SIG-M5 (cell line): ENCODE measurements around the gene FNBP1L.
"Not testable (repeated sequence)": the region's sequence is repeated elsewhere in the genome, so short reads cannot be mapped to it uniquely, and the experiment has no call there.

Experiments
- DNase-seq: peaks from one replicate; lab custom pipeline; 2025; lab: John Stamatoyannopoulos, UW

The FNBP1L gene

DNA sequence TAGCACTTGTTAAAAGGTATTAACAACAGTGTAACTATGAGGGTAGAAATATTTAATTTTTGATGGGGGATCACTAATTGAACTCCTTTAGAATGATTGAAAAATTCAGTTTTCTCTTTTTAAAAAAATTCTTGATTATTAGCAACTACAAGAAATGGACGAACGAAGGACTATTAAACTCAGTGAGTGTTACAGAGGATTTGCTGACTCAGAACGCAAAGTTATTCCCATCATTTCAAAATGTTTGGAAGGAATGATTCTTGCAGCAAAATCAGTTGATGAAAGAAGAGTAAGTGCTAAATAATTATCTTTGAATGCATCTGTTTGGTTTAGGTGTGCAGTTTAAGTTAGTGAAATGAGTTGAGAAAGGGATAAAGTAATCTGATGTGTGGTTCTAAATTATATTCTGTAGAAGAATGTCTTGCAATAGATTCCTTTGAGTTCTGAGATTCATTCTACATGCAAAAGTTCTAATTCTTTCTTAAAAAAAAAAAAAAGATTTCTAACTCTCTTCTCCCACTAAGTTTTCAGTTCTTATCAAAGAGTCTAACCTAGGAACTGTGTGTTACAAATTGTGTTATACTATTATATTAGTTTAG, 85.0 kb downstream of the FNBP1L start:
- no peak for DNase-seq

- no peak for DNase-seq
These were observed 85.8 kb downstream of the FNBP1L start for GRCh38 chr1:93533677-93534076.

DNA sequence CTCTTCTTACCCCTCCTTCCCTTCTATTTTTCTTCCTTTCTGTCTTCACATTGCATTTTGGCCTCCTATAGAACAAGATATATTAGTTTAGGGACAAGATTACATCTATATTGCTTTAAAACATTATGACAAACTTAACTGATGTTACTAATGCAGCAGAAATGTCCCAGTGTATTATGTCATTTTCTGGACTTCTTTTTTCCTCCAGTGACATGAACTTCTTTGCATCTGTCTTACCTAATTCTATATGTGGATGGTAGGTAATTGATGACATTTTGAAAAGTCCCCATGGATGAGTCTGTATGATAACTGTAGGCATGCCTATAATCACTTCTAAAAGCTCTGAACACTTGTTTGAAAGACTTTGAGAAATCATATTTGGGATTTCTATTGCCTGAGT, 89.5 kb downstream of the FNBP1L start:
- DNase-seq: no peak

DNA sequence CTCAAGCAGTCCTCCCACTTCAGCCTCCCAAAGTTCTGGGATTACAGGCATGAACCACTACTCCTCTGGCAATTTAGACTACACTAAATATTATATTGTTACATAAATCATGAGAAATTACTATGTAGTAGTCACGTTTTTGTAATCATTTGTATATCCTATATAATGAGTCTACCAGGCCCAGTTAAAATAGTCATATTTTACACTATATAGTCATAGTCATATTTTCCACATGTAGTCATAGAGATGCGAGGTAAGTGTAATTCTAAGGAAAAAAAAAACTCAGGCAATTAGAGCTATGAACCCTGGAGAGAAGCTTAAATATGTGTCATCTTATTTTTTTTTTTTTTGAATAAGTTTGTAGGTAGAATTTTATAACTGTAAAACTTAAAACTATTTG, 90.0 kb downstream of the FNBP1L start:
- DNase-seq: no peak

DNA sequence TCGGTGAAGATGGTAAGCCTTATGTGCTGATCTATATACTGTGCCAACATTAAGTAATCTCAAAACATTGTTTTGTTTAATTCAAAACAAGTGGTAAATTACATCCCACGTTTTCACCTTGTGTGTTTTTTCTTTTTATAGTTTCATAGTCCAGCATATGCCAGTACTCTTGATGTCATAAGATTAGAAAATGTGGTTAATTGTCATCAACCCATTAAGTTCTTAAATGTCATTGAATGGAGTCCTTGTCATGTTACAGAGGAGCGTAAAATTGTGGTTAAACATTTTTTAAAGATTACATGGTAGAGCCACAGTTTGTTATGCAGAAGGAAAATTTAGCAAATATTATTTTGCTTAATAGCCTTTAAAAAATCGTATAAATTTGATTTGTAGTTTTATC, 93.1 kb downstream of the FNBP1L start:
- no peak for DNase-seq

GRCh38 chr1:93542398-93542797, 94.5 kb downstream of the FNBP1L start:
- DNase-seq: no peak

DNA sequence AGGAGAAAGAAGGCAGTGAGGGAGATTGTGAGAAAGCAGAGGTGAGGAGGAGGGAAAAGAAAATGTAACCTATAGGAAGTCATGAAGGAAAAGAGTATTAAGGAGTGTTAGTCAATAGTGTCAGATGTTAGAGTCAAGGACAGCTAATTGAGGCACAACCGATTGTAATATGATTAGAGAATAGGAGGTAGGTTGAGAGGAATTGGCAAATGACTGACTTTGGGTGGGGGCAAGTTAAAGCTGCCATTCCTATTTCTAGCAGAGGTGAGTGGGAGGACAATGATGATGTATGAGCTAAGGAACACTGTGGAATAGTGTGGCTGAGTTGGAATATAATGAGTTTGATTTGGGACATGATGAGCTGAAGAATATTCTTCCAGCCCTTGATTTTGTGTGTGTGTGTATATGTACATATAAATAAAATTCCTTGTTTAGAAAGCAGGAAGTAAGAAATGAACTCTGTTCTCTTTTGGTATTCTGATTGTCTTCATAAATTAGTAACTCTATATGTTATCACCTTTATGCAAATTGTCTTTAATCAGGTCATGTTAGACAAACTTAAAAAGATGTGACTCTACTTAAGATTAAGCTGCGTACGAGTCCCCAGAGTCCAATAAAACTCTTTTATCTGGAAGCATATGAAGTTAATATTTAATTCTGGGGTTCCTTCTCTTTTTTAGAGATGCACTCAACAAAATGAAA, 98.4 kb downstream of the FNBP1L start:
- no peak for DNase-seq

DNA sequence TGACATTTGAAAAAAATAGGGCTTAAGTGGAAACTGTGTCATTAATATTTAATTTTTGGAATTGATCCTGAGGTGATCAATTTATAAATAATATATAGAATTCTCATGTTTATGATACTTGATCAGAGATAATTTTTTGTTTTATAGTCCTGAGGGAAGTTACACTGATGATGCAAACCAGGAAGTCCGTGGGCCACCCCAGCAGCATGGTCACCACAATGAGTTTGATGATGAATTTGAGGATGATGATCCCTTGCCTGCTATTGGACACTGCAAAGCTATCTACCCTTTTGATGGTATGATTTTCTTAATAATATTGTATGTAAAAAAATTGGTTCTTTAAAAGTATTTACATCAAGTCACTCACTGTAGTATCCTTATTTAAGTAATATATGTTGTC, 101.2 kb downstream of the FNBP1L start:
- DNase-seq: no peak

DNA sequence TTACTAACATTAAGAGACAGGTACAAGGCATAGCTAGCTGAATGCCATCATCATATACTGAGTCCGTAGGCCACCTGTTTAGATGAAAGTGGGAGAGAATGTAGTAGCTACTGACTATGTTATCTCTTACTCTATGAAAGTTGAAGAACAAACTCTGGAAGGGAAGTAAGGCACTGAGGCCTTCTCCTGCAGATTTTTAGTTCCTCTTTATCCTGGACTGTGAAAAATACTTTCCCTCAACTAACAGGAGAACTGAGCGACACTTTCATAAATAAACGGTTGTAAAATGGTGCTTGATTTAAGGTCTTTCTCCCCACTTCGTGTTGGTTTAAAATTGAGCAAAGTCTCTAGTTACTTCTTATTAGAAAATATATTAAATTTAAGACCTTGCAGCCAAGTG, 101.9 kb downstream of the FNBP1L start:
- DNase-seq: no peak

- no peak for DNase-seq
These were observed 105.0 kb downstream of the FNBP1L start for GRCh38 chr1:93552741-93553455.

DNA sequence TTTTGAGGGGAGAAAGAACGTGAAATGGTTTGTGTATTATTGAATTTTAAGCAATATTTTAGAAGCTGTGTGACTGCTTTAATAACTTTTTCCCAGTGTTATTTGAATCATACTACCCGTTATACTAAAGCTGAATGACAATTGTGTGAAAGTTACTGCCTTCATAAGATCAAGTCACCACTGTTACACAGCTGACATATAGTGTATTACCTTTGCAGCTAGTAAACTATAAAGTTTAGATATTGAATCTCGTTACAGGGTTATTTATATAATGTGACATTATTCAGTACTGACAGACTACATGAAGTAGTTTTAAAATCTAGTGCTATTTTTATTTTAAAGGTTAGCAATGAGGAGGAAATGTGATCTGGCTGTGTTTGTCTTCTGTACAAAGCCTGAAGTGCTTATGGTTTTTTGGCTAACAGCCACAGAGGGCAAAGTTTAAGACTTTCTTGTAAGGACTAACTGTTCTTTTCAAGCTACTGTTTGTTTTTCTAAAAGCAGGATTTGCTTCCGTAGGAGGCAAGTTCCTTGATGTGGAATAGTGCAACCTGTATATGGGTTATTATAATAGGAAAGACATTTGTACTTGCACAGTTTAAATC, 106.1 kb downstream of the FNBP1L start:
- not testable (repeated sequence) for DNase-seq

DNA sequence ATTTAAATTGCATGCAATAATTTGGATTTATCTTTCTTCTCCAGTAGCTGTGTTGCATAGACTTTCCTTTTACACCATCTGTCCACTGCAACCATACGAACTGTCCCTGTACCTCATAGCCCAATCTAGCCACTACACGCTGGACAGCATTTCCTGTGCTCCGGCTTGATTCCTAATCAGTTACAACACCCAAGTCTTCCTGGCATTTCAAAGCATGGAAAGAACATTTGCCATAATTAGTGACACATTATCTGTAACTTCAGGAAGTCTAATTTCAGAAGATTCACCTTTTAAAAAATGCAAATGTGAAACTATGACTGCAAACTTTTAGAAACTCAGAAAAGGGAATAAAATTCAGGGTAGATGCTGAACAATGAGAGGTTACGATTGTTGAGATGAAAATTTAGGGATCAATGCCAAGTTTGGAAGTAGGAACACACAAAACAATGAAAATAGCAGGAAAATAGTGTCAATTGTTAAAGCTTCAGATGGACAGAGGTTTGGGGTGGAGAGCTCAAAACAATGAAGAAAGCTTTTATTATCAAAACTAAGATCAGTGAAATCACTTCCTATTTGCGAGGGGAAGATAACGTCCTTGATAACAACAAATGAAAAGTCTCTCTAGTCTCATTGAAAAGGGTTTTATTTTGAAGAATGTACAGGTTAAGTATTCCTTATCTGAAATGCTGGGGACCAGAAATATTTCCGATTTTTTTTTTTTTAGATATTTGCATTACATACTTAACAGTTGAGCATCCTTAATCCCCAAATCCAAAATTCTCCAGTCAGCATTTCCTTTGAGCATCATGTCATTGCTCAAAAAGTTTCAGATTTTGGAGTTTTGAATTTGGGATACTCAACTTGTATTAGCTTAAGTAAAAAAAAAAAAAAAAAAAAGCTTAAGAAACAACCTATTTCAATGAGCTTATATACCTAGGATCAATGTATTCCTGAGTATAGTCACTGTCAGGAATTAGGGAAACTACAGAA, 107.3 kb downstream of the FNBP1L start:
- DNase-seq: no peak

DNA sequence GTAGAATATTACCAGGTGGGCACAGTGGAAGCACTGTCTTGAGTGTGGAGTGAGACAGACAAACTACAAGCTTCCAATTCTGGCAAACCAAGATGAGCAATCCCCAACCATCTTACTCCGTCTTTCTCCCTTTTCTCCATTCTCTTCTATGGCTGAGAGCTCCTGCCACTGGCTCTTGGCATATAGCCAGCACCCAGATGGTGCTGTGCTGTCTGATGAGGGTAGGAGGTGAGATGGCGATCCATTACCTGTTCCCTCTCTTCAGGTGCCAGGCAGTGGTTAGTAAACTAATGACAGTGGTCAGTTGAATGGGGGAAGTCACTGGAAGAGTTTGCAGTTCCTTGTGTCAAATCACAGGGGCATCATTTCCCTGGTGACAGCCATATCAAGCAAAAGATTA, 108.4 kb downstream of the FNBP1L start:
- no peak for DNase-seq

DNA sequence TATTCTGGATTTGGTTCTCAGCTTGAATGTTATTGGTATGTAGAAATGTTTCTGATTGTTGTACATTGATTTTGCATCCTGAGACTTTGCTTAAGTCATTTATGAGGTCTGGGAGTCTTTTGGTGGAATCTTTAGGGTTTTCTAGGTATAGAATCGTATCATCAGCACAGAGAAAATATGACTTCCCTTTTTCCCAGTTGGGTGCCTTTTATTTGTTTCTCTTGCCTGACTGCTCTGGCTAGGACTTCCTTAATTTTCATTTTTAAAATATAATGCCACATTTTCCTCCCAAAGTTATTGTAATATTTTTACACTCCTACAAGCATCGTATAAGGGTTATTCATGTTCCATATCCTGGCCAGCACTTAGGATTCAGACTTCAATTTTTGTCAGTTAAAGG, 111.1 kb downstream of the FNBP1L start:
- no peak for DNase-seq

DNA sequence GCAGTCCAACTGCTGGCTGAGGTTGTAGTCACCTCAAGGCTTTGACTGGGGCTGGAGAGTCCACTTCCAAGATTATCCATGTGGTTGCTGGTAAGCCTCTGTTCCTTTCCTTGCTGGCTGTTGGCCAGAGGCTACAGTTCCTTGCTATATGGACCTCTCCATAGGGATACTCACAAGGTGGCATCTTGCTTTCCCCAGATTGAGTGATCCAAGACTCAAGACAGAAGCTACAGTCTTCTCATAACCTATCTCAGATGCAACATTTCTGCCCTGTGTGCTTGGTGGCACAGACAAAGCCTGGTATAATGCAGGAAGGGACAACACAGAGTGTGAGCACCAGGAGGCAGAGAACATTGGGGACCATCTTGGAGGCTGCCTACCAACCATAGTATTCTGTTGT, 111.8 kb downstream of the FNBP1L start:
- DNase-seq: no peak

- no peak for DNase-seq
These were observed 117.7 kb downstream of the FNBP1L start for GRCh38 chr1:93565496-93566206.

DNA sequence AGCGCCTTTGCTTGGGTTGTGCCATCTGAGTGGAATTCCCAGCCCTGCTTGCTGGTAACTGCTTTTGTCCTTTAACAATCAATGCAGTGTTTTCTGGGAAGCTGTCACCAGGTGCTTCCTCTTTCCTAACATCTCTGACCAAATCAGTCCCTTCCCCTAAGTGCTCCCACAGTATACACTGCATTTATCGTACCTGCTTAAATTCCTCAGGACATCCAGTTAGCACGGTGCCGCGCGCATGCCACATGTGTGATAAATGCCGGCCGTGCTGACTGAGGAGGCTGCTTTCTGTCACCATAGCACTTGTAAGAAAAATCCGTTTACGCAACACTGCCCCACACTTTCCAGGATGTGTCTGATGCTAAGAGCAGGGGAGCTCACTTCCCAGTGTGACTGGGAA, 118.3 kb downstream of the FNBP1L start:
- no peak for DNase-seq

- DNase-seq: no peak
These were observed 119.5 kb downstream of the FNBP1L start for GRCh38 chr1:93567255-93567918.

DNA sequence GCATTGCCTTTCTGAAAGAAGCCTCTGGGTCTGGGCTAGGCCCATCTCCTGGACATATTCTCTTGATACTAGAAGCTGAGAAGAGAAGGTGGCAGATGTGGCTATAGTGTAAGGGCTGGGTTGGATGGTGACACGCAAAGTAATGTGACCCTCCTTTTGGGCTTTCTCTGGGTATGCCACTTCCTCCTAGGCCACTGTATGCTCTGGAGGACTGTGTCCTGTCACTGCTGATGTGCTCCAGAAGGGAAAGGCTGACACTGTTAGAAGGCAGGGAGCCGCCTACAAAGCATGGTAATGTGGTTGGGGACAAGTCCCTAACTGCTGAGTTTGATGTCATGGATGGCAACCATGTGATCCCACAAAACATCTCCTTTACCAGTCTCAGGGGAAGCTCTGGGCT, 121.6 kb downstream of the FNBP1L start:
- DNase-seq: no peak

- no peak for DNase-seq
These were observed 123.8 kb downstream of the FNBP1L start for GRCh38 chr1:93571623-93572310.
